ENCODE data around the gene PDE6C.
A peak's percentile ranks its signal among the peaks of the same experiment; 100 is the strongest.

The PDE6C gene

DNA sequence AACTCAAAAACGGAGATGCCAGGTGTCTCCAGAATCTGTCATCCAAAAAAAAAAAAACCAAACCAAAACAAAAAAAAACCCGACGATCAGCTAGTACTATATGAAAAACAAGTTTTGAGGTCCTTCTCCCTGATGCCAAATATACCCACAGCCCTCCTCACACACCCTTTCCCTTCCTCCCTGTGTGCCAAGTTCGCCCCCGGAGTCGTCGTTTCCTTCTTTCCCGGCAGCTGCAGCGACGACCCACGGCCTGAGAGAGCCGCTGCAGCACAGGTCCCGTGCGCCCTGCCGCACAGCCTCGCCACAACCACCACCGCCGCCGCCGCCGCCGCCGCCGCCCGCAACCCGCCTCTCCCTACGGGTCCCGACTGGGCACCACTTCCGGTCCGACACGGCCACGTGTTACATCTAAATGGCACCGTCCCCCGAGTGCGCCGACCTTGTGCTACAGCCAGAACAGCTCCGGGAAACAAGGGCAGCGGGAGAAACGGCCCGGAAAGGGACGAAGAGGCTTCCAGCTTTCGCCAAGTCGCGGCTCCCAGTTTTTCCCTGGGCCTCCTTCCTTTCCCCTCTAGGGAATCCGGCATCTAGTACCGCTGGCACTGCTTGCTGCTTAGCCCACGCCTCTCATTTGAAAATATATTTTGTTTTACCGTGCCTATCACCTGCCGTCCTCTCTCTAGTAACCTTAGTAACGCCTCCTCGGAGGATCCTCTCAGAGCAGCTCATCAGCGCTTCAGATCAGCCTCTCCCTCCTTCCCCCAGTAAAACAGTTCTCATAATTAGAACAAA, 90.1 kb downstream of the PDE6C start, which contains the start of gene FRA10AC1:
Gene FRA10AC1 (minus strand): TSS at position 383 of the 792 bp plus-strand sequence. CDS start 2,486 bp downstream, outside the sequence.
- TF ChIP-seq GLIS3 (CRISPR knock-in tag; IDR thresholded peaks at IDR 0.05) (no peak), ZNF8 (CRISPR knock-in tag; IDR thresholded peaks at IDR 0.05) (peak; percentile 11; the same call in 1 of the 2 replicates), ZFP3 (CRISPR knock-in tag; IDR thresholded peaks at IDR 0.05) (peak; percentile 61; the same call in 1 of the 2 replicates), ZNF565 (CRISPR knock-in tag; conservative IDR thresholded peaks at IDR 0.05; ENCODE audit: low read depth) (no peak), RARB (CRISPR knock-in tag; IDR thresholded peaks at IDR 0.05) (peak; percentile 47; the same call in 1 of the 2 replicates), CSDC2 (CRISPR knock-in tag; IDR thresholded peaks at IDR 0.05) (0 out of 2 replicates have a peak, but pooled peaks have one; percentile 18)
- TF ChIP-seq, protein P1, sequence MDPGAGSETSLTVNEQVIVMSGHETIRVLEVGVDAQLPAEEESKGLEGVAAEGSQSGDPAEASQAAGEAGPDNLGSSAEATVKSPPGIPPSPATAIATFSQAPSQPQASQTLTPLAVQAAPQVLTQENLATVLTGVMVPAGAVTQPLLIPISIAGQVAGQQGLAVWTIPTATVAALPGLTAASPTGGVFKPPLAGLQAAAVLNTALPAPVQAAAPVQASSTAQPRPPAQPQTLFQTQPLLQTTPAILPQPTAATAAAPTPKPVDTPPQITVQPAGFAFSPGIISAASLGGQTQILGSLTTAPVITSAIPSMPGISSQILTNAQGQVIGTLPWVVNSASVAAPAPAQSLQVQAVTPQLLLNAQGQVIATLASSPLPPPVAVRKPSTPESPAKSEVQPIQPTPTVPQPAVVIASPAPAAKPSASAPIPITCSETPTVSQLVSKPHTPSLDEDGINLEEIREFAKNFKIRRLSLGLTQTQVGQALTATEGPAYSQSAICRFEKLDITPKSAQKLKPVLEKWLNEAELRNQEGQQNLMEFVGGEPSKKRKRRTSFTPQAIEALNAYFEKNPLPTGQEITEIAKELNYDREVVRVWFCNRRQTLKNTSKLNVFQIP (CRISPR knock-in tag; IDR thresholded peaks at IDR 0.05; ENCODE audit: borderline replicate concordance, low read depth): peak; percentile 70; the same call in 1 of the 2 replicates
- TF ChIP-seq, protein P2, sequence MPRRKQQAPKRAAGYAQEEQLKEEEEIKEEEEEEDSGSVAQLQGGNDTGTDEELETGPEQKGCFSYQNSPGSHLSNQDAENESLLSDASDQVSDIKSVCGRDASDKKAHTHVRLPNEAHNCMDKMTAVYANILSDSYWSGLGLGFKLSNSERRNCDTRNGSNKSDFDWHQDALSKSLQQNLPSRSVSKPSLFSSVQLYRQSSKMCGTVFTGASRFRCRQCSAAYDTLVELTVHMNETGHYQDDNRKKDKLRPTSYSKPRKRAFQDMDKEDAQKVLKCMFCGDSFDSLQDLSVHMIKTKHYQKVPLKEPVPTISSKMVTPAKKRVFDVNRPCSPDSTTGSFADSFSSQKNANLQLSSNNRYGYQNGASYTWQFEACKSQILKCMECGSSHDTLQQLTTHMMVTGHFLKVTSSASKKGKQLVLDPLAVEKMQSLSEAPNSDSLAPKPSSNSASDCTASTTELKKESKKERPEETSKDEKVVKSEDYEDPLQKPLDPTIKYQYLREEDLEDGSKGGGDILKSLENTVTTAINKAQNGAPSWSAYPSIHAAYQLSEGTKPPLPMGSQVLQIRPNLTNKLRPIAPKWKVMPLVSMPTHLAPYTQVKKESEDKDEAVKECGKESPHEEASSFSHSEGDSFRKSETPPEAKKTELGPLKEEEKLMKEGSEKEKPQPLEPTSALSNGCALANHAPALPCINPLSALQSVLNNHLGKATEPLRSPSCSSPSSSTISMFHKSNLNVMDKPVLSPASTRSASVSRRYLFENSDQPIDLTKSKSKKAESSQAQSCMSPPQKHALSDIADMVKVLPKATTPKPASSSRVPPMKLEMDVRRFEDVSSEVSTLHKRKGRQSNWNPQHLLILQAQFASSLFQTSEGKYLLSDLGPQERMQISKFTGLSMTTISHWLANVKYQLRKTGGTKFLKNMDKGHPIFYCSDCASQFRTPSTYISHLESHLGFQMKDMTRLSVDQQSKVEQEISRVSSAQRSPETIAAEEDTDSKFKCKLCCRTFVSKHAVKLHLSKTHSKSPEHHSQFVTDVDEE (CRISPR knock-in tag; IDR thresholded peaks at IDR 0.05): peak; percentile 50; the same call in 1 of the 2 replicates

DNA sequence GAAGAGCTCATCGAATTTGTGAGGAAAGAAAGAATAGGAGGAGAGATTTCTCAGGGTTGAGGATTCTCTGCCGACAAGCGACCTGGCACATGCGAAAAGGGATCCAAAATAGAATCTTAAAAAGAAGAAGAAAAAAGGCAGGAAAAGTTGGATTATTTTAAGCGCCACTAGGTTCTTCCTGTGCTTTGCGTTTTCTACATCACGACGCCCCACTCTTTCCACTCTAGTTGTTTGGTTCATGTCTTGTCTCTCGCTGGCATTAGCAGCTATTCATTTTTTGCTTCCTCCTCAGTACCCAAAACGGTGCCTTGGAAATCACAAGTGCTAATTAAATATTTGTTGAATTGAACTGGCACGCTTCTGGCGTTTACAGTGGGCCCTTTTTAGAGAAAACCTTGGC, 90.7 kb downstream of the PDE6C start:
- peak; percentile 26 for ATAC-seq
- TF ChIP-seq RARB (CRISPR knock-in tag; IDR thresholded peaks at IDR 0.05): no peak
- TF ChIP-seq, protein P2 (CRISPR knock-in tag; IDR thresholded peaks at IDR 0.05): no peak
- no peak for TF ChIP-seq ESRRG (CRISPR knock-in tag; IDR thresholded peaks at IDR 0.05)
- TF ChIP-seq, protein P3, sequence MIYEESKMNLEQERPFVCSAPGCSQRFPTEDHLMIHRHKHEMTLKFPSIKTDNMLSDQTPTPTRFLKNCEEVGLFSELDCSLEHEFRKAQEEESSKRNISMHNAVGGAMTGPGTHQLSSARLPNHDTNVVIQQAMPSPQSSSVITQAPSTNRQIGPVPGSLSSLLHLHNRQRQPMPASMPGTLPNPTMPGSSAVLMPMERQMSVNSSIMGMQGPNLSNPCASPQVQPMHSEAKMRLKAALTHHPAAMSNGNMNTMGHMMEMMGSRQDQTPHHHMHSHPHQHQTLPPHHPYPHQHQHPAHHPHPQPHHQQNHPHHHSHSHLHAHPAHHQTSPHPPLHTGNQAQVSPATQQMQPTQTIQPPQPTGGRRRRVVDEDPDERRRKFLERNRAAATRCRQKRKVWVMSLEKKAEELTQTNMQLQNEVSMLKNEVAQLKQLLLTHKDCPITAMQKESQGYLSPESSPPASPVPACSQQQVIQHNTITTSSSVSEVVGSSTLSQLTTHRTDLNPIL (CRISPR knock-in tag; IDR thresholded peaks at IDR 0.05; ENCODE audit: low read depth): no peak
- TF ChIP-seq PPARA (CRISPR knock-in tag; IDR thresholded peaks at IDR 0.05; ENCODE audit: borderline replicate concordance): no peak
- TF ChIP-seq BACH2 (CRISPR knock-in tag; IDR thresholded peaks at IDR 0.05; ENCODE audit: borderline replicate concordance): no peak
- no peak for TF ChIP-seq TOX (CRISPR knock-in tag; IDR thresholded peaks at IDR 0.05; ENCODE audit: borderline replicate concordance)
- no peak for TF ChIP-seq CSDC2 (CRISPR knock-in tag; IDR thresholded peaks at IDR 0.05)
- TF ChIP-seq ZNF565 (CRISPR knock-in tag; conservative IDR thresholded peaks at IDR 0.05; ENCODE audit: low read depth): no peak
- no peak for TF ChIP-seq ISL1 (CRISPR knock-in tag; IDR thresholded peaks at IDR 0.05)
- TF ChIP-seq TCF4 (CRISPR knock-in tag; IDR thresholded peaks at IDR 0.05; ENCODE audit: borderline replicate concordance): no peak
- TF ChIP-seq ZNF70 (CRISPR knock-in tag; IDR thresholded peaks at IDR 0.05): no peak
- TF ChIP-seq ZC3H10 (CRISPR knock-in tag; IDR thresholded peaks at IDR 0.05): no peak
- TF ChIP-seq OSR1 (CRISPR knock-in tag; IDR thresholded peaks at IDR 0.05): no peak
- no peak for TF ChIP-seq ARNTL (CRISPR knock-in tag; IDR thresholded peaks at IDR 0.05; ENCODE audit: borderline replicate concordance, low read depth)
- TF ChIP-seq, protein P4, sequence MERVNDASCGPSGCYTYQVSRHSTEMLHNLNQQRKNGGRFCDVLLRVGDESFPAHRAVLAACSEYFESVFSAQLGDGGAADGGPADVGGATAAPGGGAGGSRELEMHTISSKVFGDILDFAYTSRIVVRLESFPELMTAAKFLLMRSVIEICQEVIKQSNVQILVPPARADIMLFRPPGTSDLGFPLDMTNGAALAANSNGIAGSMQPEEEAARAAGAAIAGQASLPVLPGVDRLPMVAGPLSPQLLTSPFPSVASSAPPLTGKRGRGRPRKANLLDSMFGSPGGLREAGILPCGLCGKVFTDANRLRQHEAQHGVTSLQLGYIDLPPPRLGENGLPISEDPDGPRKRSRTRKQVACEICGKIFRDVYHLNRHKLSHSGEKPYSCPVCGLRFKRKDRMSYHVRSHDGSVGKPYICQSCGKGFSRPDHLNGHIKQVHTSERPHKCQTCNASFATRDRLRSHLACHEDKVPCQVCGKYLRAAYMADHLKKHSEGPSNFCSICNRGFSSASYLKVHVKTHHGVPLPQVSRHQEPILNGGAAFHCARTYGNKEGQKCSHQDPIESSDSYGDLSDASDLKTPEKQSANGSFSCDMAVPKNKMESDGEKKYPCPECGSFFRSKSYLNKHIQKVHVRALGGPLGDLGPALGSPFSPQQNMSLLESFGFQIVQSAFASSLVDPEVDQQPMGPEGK (CRISPR knock-in tag; IDR thresholded peaks at IDR 0.05; ENCODE audit: borderline replicate concordance): no peak
- TF ChIP-seq, protein P1 (CRISPR knock-in tag; IDR thresholded peaks at IDR 0.05; ENCODE audit: borderline replicate concordance, low read depth): no peak
- TF ChIP-seq, protein P5, sequence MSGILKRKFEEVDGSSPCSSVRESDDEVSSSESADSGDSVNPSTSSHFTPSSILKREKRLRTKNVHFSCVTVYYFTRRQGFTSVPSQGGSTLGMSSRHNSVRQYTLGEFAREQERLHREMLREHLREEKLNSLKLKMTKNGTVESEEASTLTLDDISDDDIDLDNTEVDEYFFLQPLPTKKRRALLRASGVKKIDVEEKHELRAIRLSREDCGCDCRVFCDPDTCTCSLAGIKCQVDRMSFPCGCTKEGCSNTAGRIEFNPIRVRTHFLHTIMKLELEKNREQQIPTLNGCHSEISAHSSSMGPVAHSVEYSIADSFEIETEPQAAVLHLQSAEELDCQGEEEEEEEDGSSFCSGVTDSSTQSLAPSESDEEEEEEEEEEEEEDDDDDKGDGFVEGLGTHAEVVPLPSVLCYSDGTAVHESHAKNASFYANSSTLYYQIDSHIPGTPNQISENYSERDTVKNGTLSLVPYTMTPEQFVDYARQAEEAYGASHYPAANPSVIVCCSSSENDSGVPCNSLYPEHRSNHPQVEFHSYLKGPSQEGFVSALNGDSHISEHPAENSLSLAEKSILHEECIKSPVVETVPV (CRISPR knock-in tag; IDR thresholded peaks at IDR 0.05): no peak

More for the DNA sequence above, 90.1 kb downstream of the PDE6C start, which contains the start of gene FRA10AC1:
- peak; percentile 99 for ATAC-seq
